GM21529 (cell line): ENCODE data around the gene ZMYND8.
"Not testable (repeated sequence)": the region's sequence is repeated elsewhere in the genome, so short reads cannot be mapped to it uniquely, and the experiment has no call there.

Experiments
- ATAC-seq: cut with Tn5 transposase; IDR thresholded peaks from one replicate; pipeline ENCODE4 v1.9.1; 2021; ENCODE audit not compliant: unreplicated experiment

Gene ZMYND8

GRCh38 chr20:47370850-47371782 is 14.6 kb upstream of the ZMYND8 start:
- no peak for ATAC-seq

- ATAC-seq, result no peak
Observed at GRCh38 chr20:47370214-47370613, 13.7 kb upstream of the ZMYND8 start.

GRCh38 chr20:47368301-47368700 is 11.8 kb upstream of the ZMYND8 start:
- no peak for ATAC-seq

GRCh38 chr20:47366301-47366700 is 9.8 kb upstream of the ZMYND8 start:
- not testable (repeated sequence) for ATAC-seq

- no peak for ATAC-seq
Observed at GRCh38 chr20:47365023-47365764, 8.7 kb upstream of the ZMYND8 start.

- ATAC-seq, result no peak
Observed at GRCh38 chr20:47362361-47363219, 6.1 kb upstream of the ZMYND8 start.

- no peak for ATAC-seq
Observed at GRCh38 chr20:47361057-47361915, 4.8 kb upstream of the ZMYND8 start.

GRCh38 chr20:47360297-47361056 is 4.0 kb upstream of the ZMYND8 start:
- ATAC-seq, result no peak

- ATAC-seq, result no peak
Observed at GRCh38 chr20:47359530-47360296, 3.2 kb upstream of the ZMYND8 start.

- ATAC-seq, result no peak
Observed at GRCh38 chr20:47358672-47359529, 2.4 kb upstream of the ZMYND8 start.

GRCh38 chr20:47358039-47358671 is 1.7 kb upstream of the ZMYND8 start:
- no peak for ATAC-seq

- peak; percentile 46 for ATAC-seq
Observed at GRCh38 chr20:47357296-47358038, 968 bp upstream of the ZMYND8 start.

- ATAC-seq, result no peak
Observed at GRCh38 chr20:47356220-47356525, 326 bp downstream of the ZMYND8 start.

GRCh38 chr20:47355489-47356219 is 845 bp downstream of the ZMYND8 start:
- ATAC-seq, result no peak

GRCh38 chr20:47354714-47355488 is 1.6 kb downstream of the ZMYND8 start:
- ATAC-seq, result no peak

GRCh38 chr20:47354464-47354713 is 2.1 kb downstream of the ZMYND8 start:
- no peak for ATAC-seq
